IMR-90 (cell line): Measurements from ENCODE around the gene SLC6A12. TPM values are rescaled to one million over a fixed set of nuclear protein-coding genes. Genes with fewer than 3 reads are reported as not detected.

Experiments used
- ATAC-seq: fragments of 200-7000 bp; cut with Tn5 transposase; 2 replicates; pipeline ENCODE4 v1.9.1; 2020; ENCODE audit warnings: low read depth, mild to moderate bottlenecking, moderate library complexity
- BruUV-seq: library from RNA; stranded (reverse); fragments of 400-500 nt; replicated peaks from 2 replicates; lab custom pipeline; 2021; lab: Mats Ljungman, UMichigan
- CTCF ChIA-PET: fragments of 300-600 bp; formaldehyde crosslinking; extraction: SDS; loops from one replicate; lab custom pipeline; 2021; ENCODE audit warnings: antibody characterized with exemption; lab: Yijun Ruan, JAX
- POLR2A ChIA-PET: fragments of 300-600 bp; sonication (Branson Sonifier 250); formaldehyde crosslinking; loops from one replicate; lab custom pipeline; 2022; ENCODE audit warnings: antibody characterized with exemption; ENCODE audit not compliant: unreplicated experiment; lab: Charles Lee
- DNase-seq: peaks from one replicate; pipeline ENCODE4 v3.0.0; 2013
- H2AFZ ChIP-seq: replicated peaks from 2 replicates; pipeline ENCODE3; 2013; ENCODE audit warnings: low read length, mild to moderate bottlenecking; ENCODE audit not compliant: poor library complexity
- H2AK5ac ChIP-seq: 2 replicates; pipeline ENCODE4 v1.6.1; 2013; ENCODE audit warnings: low read depth, low read length, inconsistent platforms
- H2AK9ac ChIP-seq: replicated peaks from 2 replicates; pipeline ENCODE3; 2013; ENCODE audit warnings: mild to moderate bottlenecking, low read depth, low read length, moderate library complexity; ENCODE audit not compliant: poor library complexity
- H2BK120ac ChIP-seq: 2 replicates; pipeline ENCODE4 v1.6.1; 2013; ENCODE audit warnings: low read depth, low read length, inconsistent platforms
- H2BK15ac ChIP-seq: 3 replicates; pipeline ENCODE4 v1.6.1; 2013; ENCODE audit warnings: low read depth, low read length, inconsistent platforms
- H2BK20ac ChIP-seq: 2 replicates; pipeline ENCODE4 v1.6.1; 2013; ENCODE audit warnings: low read depth, mild to moderate bottlenecking, inconsistent platforms, low read length, moderate library complexity
- H2BK5ac ChIP-seq: 2 replicates; pipeline ENCODE4 v1.6.1; 2013; ENCODE audit warnings: mild to moderate bottlenecking, low read depth, low read length, inconsistent platforms; ENCODE audit not compliant: poor library complexity, severe bottlenecking
- H3K14ac ChIP-seq: replicated peaks from 2 replicates; pipeline ENCODE4 v1.6.1; 2013; ENCODE audit warnings: low read depth, low read length, inconsistent platforms
- H3K18ac ChIP-seq: 2 replicates; pipeline ENCODE4 v1.6.1; 2013; ENCODE audit warnings: low read depth, low read length, control low read depth
- H3K23ac ChIP-seq: 2 replicates; pipeline ENCODE4 v1.6.1; 2013; ENCODE audit warnings: low read depth, low read length, inconsistent platforms
- H3K27ac ChIP-seq: 2 replicates; pipeline ENCODE4 v1.5.1; 2013; ENCODE audit warnings: mild to moderate bottlenecking, control low read depth, low read length; ENCODE audit not compliant: insufficient read depth
- H3K27me3 ChIP-seq: 2 replicates; pipeline ENCODE4 v1.6.1; 2013; ENCODE audit warnings: low read length; ENCODE audit not compliant: control insufficient read depth, insufficient read depth
- H3K36me3 ChIP-seq: 2 replicates; pipeline ENCODE4 v1.6.1; 2013; ENCODE audit warnings: low read length, mixed read lengths; ENCODE audit not compliant: control insufficient read depth, insufficient read depth
- H3K4ac ChIP-seq: 2 replicates; pipeline ENCODE4 v1.6.1; 2013; ENCODE audit warnings: low read depth, low read length, inconsistent platforms
- H3K4me1 ChIP-seq: 2 replicates; pipeline ENCODE4 v1.6.1; 2013; ENCODE audit warnings: low read length, mixed read lengths; ENCODE audit not compliant: control insufficient read depth, insufficient read depth
- H3K4me2 ChIP-seq: 2 replicates; pipeline ENCODE4 v1.6.1; 2013; ENCODE audit warnings: low read depth, mild to moderate bottlenecking, control low read depth, low read length, moderate library complexity
- H3K4me3 ChIP-seq: 2 replicates; pipeline ENCODE4 v1.5.1; 2013; ENCODE audit warnings: low read depth, mild to moderate bottlenecking, control low read depth, low read length, moderate library complexity; ENCODE audit not compliant: insufficient read depth
- H3K56ac ChIP-seq: 2 replicates; pipeline ENCODE4 v1.6.1; 2013; ENCODE audit warnings: low read length, inconsistent platforms; ENCODE audit not compliant: insufficient read depth; ENCODE audit errors: extremely low read depth
- H3K79me1 ChIP-seq, 2 experiments: 2 replicates each; pipeline ENCODE4 v1.6.1; 2013; ENCODE audit warnings: low read length in 2 of 2, inconsistent platforms in 1 of 2, low read depth in 1 of 2
- H3K9ac ChIP-seq: 2 replicates; pipeline ENCODE4 v1.6.1; 2013; ENCODE audit warnings: low read depth, low read length, control low read depth
- H3K9me1 ChIP-seq: 2 replicates; pipeline ENCODE4 v1.6.1; 2013; ENCODE audit warnings: low read length, inconsistent platforms; ENCODE audit not compliant: insufficient read depth
- H3K9me3 ChIP-seq: 2 replicates; pipeline ENCODE4 v1.6.1; 2013; ENCODE audit warnings: low read length; ENCODE audit not compliant: control insufficient read depth, insufficient read depth
- H4K20me1 ChIP-seq: 2 replicates; pipeline ENCODE4 v1.6.1; 2013; ENCODE audit warnings: low read length, inconsistent platforms; ENCODE audit not compliant: insufficient read depth
- H4K5ac ChIP-seq: 2 replicates; pipeline ENCODE4 v1.6.1; 2013; ENCODE audit warnings: mild to moderate bottlenecking, low read depth, low read length, control low read depth
- H4K8ac ChIP-seq, 2 experiments: 2 replicates each; pipeline ENCODE4 v1.6.1; 2013; ENCODE audit warnings: low read depth in 2 of 2, low read length in 2 of 2, control low read depth in 1 of 2, inconsistent platforms in 1 of 2
- H4K91ac ChIP-seq: 2 replicates; pipeline ENCODE4 v1.6.1; 2013; ENCODE audit warnings: low read depth, low read length, inconsistent platforms; ENCODE audit not compliant: insufficient read depth
- BHLHE40 ChIP-seq: fragments of 150-350 bp; IDR thresholded peaks from 2 replicates; pipeline ENCODE4 v1.6.1; 2016; ENCODE audit warnings: mild to moderate bottlenecking, low read depth, low read length
- CEBPB ChIP-seq: IDR thresholded peaks from 2 replicates; pipeline ENCODE4 v1.6.1; 2012; ENCODE audit warnings: low read depth, low read length, improper control_type of control experiment
- CHD1 ChIP-seq: IDR thresholded peaks from 2 replicates; pipeline ENCODE4 v1.6.1; 2012; ENCODE audit warnings: low read depth, low read length, improper control_type of control experiment
- FOS ChIP-seq: fragments of 150-350 bp; IDR thresholded peaks from 2 replicates; pipeline ENCODE4 v1.6.1; 2016; ENCODE audit warnings: low read depth, low read length
- MAZ ChIP-seq: IDR thresholded peaks from 2 replicates; pipeline ENCODE4 v1.6.1; 2012; ENCODE audit warnings: low read depth, mild to moderate bottlenecking, low read length, improper control_type of control experiment, moderate library complexity, borderline replicate concordance
- MXI1 ChIP-seq: IDR thresholded peaks from 2 replicates; pipeline ENCODE4 v1.6.1; 2012; ENCODE audit warnings: low read depth, mild to moderate bottlenecking, low read length, moderate library complexity, borderline replicate concordance
- RAD21 ChIP-seq: IDR thresholded peaks from 2 replicates; pipeline ENCODE4 v1.6.1; 2012; ENCODE audit warnings: low read length, improper control_type of control experiment
- SMC3 ChIP-seq: fragments of 150-350 bp; IDR thresholded peaks from 2 replicates; pipeline ENCODE4 v1.6.1; 2016; ENCODE audit warnings: low read depth, mild to moderate bottlenecking, antibody characterized with exemption, low read length, moderate library complexity
- WGBS, 2 experiments: methylation state at CpG; one replicate each; pipeline versions ENCODE4 v1.1.5 to v1.1.7; 2013; ENCODE audit warnings: missing lambda C conversion rate in 2 of 2; ENCODE audit not compliant: insufficient read length in 1 of 2; ENCODE audit errors: extremely low coverage in 2 of 2; 5-methylcytosine and 5-hydroxymethylcytosine counted together
- dilution Hi-C: fragments of 300-500 bp; cut with HindIII; formaldehyde crosslinking; loops from one replicate; pipeline ENCODE4 v1.14.3; 2018; ENCODE audit warnings: low sequenced_read_pairs; ENCODE audit not compliant: unreplicated experiment
- in situ Hi-C: fragments of 300-500 bp; cut with MboI; formaldehyde crosslinking; loops from 3 replicates; pipeline ENCODE4 v1.14.3; 2019; ENCODE audit warnings: low sequenced_read_pairs, inconsistent platforms, mixed read lengths
- intact Hi-C: fragments of 100-400 bp; cut with micrococcal nuclease; formaldehyde crosslinking; loops from 2 replicates; pipeline ENCODE4 v1.10.0; 2022
- polyA plus RNA-seq, 3 experiments: library from polyadenylated mRNA; depleted of rRNA; stranded (reverse); fragments of >200 nt; gene quantifications; 2 replicates each; pipeline ENCODE4 v1.2.3, GENCODE V29; 2012; ENCODE audit warnings: low replicate concordance in 1 of 3
- total RNA-seq: library from RNA; depleted of rRNA; stranded (reverse); fragments of >200 nt; gene quantifications from 2 replicates; pipeline ENCODE4 v1.2.3, GENCODE V29; 2012

Gene SLC6A12
- total and polyA plus RNA-seq, 2 of the 4 experiments (the other 2 are of a cell fraction) = not detected

- H3K23ac ChIP-seq = no peak overlapping the region
- H3K4me1 ChIP-seq = 0 out of 2 replicates have a peak, but pooled peaks cover 2% of the 10 kb centered on the region
- no peak overlapping the region for H3K9ac ChIP-seq
- in situ Hi-C loops (no loop called here), dilution Hi-C loops (no loop called here), intact Hi-C loops (no loop called here)
- H3K27ac ChIP-seq = no peak overlapping the region
- no peak overlapping the region for H3K14ac ChIP-seq
- no peak overlapping the region for H4K8ac ChIP-seq
- no peak overlapping the region for H2BK120ac ChIP-seq
- H3K9me1 ChIP-seq = no peaks in the 10 kb centered on the region
- BruUV-seq = no TSS peak
- no peak overlapping the region for H2AK9ac ChIP-seq
- no peak overlapping the region for H3K18ac ChIP-seq
- no peak overlapping the region for H4K5ac ChIP-seq
- CTCF ChIA-PET = no interaction called here
- H2BK5ac ChIP-seq = no peak overlapping the region
- peaks cover 58% of the 10 kb centered on the region for H3K27me3 ChIP-seq
- no peak overlapping the region for H3K4ac ChIP-seq
- no CpG with 5 or more reads among the region's 10 CpGs for WGBS, 2 experiments
- DNase-seq = no peak
- H2AFZ ChIP-seq = no peak overlapping the region
- no peak overlapping the region for H2BK15ac ChIP-seq
- TF ChIP-seq RAD21 (no peak), MAZ (no peak), CEBPB (no peak), BHLHE40 (peak; percentile 77), SMC3 (no peak), MXI1 (no peak), FOS (no peak), CHD1 (no peak)
- H3K36me3 ChIP-seq = no peaks in the 10 kb centered on the region
- H3K79me1 ChIP-seq = no peaks in the 10 kb centered on the region
- no peak overlapping the region for H4K91ac ChIP-seq
- no peak overlapping the region for H2BK20ac ChIP-seq
- no peaks in the 10 kb centered on the region for H4K20me1 ChIP-seq
- H2AK5ac ChIP-seq = no peak overlapping the region
- POLR2A ChIA-PET = no interaction called here
- H3K4me3 ChIP-seq = no peak overlapping the region
- ATAC-seq = no peak
- no peak overlapping the region for H3K56ac ChIP-seq
- peaks cover 2% of the 10 kb centered on the region; the same call in 1 of the 2 replicates for H3K9me3 ChIP-seq
- no peak overlapping the region for H3K4me2 ChIP-seq
Observed at GRCh38 chr12:193261-193660, 20.7 kb downstream of the SLC6A12 start.
